Lower leg skin (tissue), 4 donors: ENCODE results near the gene SEMA7A. TPM values are rescaled to one million over a fixed set of nuclear protein-coding genes. Genes with fewer than 3 reads are reported as not detected.
A peak's percentile ranks its signal among the peaks of the same experiment; 100 is the strongest.

ENCODE experiments used
- DNase-seq, 2 donors: peaks; one replicate each; pipeline ENCODE4 v3.0.0-alpha.2; 2019; ENCODE audit warnings: low spot score in 2 of 2
- H3K4me3 ChIP-seq: fragments of 200-600 bp; sonication (generic); 2 replicates; pipeline ENCODE4 v1.5.1; 2017; ENCODE audit warnings: mild to moderate bottlenecking, low read depth; ENCODE audit not compliant: poor library complexity, severe bottlenecking
- CTCF ChIP-seq, 3 donors: fragments of 450-650 bp; IDR thresholded peaks; one replicate each; pipeline ENCODE4 v1.5.1; 2016; ENCODE audit warnings: antibody characterized with exemption in 3 of 3, mild to moderate bottlenecking in 3 of 3, moderate library complexity in 2 of 3
- POLR2A ChIP-seq, 2 donors: fragments of 450-650 bp; IDR thresholded peaks; one replicate each; pipeline ENCODE4 v1.6.1; 2016 to 2017; ENCODE audit warnings: antibody characterized with exemption in 2 of 2, mild to moderate bottlenecking in 1 of 2, moderate library complexity in 1 of 2
- WGBS, 2 donors: methylation state at CpG; one replicate each; pipeline ENCODE4 v1.1.5; 2018; 5-methylcytosine and 5-hydroxymethylcytosine counted together
- intact Hi-C: fragments of 100-400 bp; cut with DNase I; formaldehyde crosslinking; loops from one replicate; pipeline ENCODE4 v1.15.0; 2023; ENCODE audit warnings: low total_unique reads
- total RNA-seq, 4 donors: library from RNA; depleted of rRNA; stranded (reverse); fragments of >200 nt; gene quantifications; one replicate each; pipeline ENCODE4 v1.1.0, GENCODE V29; 2016

The SEMA7A gene
- total RNA-seq, 4 donors from 2014 or later = 16.7 to 30.5 (median 20.5) TPM

GRCh38 chr15:74375303-74375693 lies 58.5 kb downstream of the SEMA7A start:
- WGBS, 2 donors = 11% methylated on average over 9 of the region's 9 CpGs
- TF ChIP-seq CTCF (IDR thresholded peaks at IDR 0.05) (peak in 1 of 3 donors; percentile 45), POLR2A (IDR thresholded peaks at IDR 0.05) (no peak)
- intact Hi-C loops = loop anchor here (10.0 kb wide), 1 partner anchor 120 kb away; no protein-coding TSS in a partner anchor
- peak; percentile 83 to 96 for DNase-seq
- no peak overlapping the region for H3K4me3 ChIP-seq

- intact Hi-C loops = loop anchor here (5.0 to 10.0 kb wide), 2 partner anchors 120 to 258 kb away; no protein-coding TSS in a partner anchor
- no peak for TF ChIP-seq POLR2A (IDR thresholded peaks at IDR 0.05)
- TF ChIP-seq CTCF (IDR thresholded peaks at IDR 0.05) = no peak
- H3K4me3 ChIP-seq = no peak overlapping the region
- no peak for DNase-seq
- 20 to 36% methylated on average over 8 to 11 of the region's 11 CpGs for WGBS, 2 donors
Measured at GRCh38 chr15:74374648-74375302, 59.0 kb downstream of the SEMA7A start.

- peak overlapping the region; percentile 48 for H3K4me3 ChIP-seq
- DNase-seq = peak; percentile 91 to 99
- no peak for TF ChIP-seq CTCF (IDR thresholded peaks at IDR 0.05)
- TF ChIP-seq POLR2A (IDR thresholded peaks at IDR 0.05) = no peak
- 0 to 2% methylated on average over 42 to 55 of the region's 62 CpGs for WGBS, 2 donors
- intact Hi-C loops = loop anchor here (5.0 to 10.0 kb wide), 2 partner anchors 121 to 258 kb away; no protein-coding TSS in a partner anchor
Measured at GRCh38 chr15:74373731-74374647, 59.8 kb downstream of the SEMA7A start.

GRCh38 chr15:74373056-74373650 lies 60.6 kb downstream of the SEMA7A start:
- no peak overlapping the region for H3K4me3 ChIP-seq
- TF ChIP-seq POLR2A (IDR thresholded peaks at IDR 0.05) (no peak), CTCF (IDR thresholded peaks at IDR 0.05) (no peak)
- 55 to 61% methylated on average over 13 of the region's 13 CpGs for WGBS, 2 donors
- peak in 1 of 2 donors; percentile 76 for DNase-seq
- intact Hi-C loops = loop anchor here (5.0 to 10.0 kb wide), 2 partner anchors 122 to 259 kb away; no protein-coding TSS in a partner anchor

GRCh38 chr15:74370471-74370870 lies 63.3 kb downstream of the SEMA7A start:
- no peak overlapping the region for H3K4me3 ChIP-seq
- DNase-seq = peak in 1 of 2 donors; percentile 52
- 81 to 86% methylated on average over 5 of the region's 5 CpGs for WGBS, 2 donors
- intact Hi-C loops = loop anchor here (5.0 to 10.0 kb wide), 2 partner anchors 124 to 262 kb away; no protein-coding TSS in a partner anchor
- TF ChIP-seq POLR2A (IDR thresholded peaks at IDR 0.05) = no peak
- no peak for TF ChIP-seq CTCF (IDR thresholded peaks at IDR 0.05)
